Activated CD8-positive, alpha-beta T cell treated with anti-CD3 and anti-CD28 coated beads, Interleukin-2, amount 10 ng/mL, durations not matched to agents 7 days and 5 days (primary cell): ENCODE data around the gene MVK. TPM values are rescaled to one million over a fixed set of nuclear protein-coding genes. Genes with fewer than 3 reads are reported as not detected.

Experiments
- ATAC-seq: fragments of 150-1000 bp; cut with Tn5 transposase; one replicate; pipeline ENCODE4 v1.10.0; 2021; ENCODE audit warnings: moderate library complexity
- CTCF ChIA-PET: fragments of 350-600 bp; sonication (Branson Sonifier 250); formaldehyde crosslinking; loops from one replicate; lab custom pipeline; 2021; ENCODE audit warnings: antibody characterized with exemption; lab: Charles Lee
- POLR2A ChIA-PET: fragments of 350-600 bp; sonication (Branson Sonifier 250); formaldehyde crosslinking; loops from one replicate; lab custom pipeline; 2021; ENCODE audit warnings: antibody characterized with exemption; lab: Charles Lee
- DNase-seq: peaks from one replicate; pipeline ENCODE4 v3.0.0-alpha.2; 2020
- H3K27ac Mint-ChIP-seq: one replicate; pipeline ENCODE4 v1.8.0; 2021; ENCODE audit warnings: mild to moderate bottlenecking, mixed read lengths
- H3K27me3 Mint-ChIP-seq: one replicate; pipeline ENCODE4 v1.8.0; 2021; ENCODE audit warnings: low read depth, mixed read lengths
- H3K36me3 Mint-ChIP-seq: one replicate; pipeline ENCODE4 v1.8.0; 2021; ENCODE audit warnings: low read depth, mixed read lengths
- H3K4me1 Mint-ChIP-seq: one replicate; pipeline ENCODE4 v1.8.0; 2021; ENCODE audit warnings: low read depth, mixed read lengths
- H3K4me3 Mint-ChIP-seq: one replicate; pipeline ENCODE4 v1.8.0; 2021; ENCODE audit warnings: mild to moderate bottlenecking, mixed read lengths
- H3K9me3 Mint-ChIP-seq: one replicate; pipeline ENCODE4 v1.8.0; 2022; ENCODE audit warnings: mixed read lengths; ENCODE audit not compliant: insufficient read depth
- total RNA-seq, 2 experiments: library from RNA; stranded (reverse); gene quantifications; one replicate each; pipeline ENCODE4 v1.2.3, GENCODE V29; 2021

Gene MVK
- 10 to 100 TPM; 25.0 to 28.5 TPM for total RNA-seq

DNA sequence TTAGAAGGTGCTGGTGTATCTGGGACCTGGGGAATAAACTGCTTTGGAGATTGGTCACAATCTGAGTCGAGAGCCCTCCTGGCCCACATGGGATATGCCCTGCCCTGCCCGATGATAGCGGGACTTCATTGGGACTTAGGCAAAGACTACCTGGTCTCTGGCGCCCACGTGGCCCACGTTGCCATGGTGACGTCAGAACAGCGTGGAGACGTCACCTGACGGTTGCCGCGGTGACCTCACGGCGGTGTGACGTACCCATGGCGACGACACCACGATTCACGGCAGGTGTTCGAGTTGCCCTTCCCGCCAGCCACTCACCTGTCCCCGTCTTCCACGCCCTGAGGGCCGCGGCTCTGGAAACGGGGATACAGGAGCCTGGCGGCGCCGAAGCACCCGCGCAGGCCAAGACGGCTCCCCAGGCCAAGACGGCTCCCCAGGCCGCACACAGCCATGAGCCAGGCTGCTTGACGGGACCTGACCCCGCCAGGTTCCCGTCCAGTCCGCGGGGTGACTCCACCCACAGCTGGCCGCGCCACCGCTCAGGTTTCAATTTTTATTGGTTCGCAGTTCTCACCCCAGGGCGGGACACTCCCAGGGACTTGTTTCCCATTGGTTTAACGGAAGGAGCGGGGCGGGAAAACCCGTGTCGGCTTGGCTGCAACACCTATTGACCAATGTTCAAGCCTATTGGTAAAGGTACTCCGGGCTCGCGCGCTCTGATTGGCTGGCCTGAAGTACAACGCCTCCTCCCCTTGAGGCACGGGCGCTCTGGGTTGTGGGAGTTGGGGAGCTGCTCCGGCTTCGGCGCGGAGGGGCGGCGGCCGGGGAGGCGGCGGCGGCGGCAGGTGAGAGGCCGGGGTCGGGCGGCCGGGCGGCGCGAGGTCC is at the start of gene MVK, which contains the start of gene MMAB:
MVK (plus strand) TSS at position 766 of the 885 bp plus-strand sequence. CDS start 1,029 bp downstream, outside the sequence.
MMAB (minus strand) TSS at position 476 of the 885 bp plus-strand sequence; CDS start at position 452, 24 bp downstream.
- H3K9me3 Mint-ChIP-seq: no peaks in the 10 kb centered on the region
- H3K36me3 Mint-ChIP-seq: peaks cover 23% of the 10 kb centered on the region
- ChIA-PET POLR2A (interaction anchor here (0.9 to 1.2 kb wide), 4 partner anchors 24 to 895 kb away, joined by 3 read pairs; partner anchors contain the start of genes FAM216A, GPN3, KCTD10 and UBE3B), CTCF (interaction anchor here (0.8 to 3.0 kb wide), 9 partner anchors 24 to 272 kb away, joined by 3 to 17 read pairs (median 3); no protein-coding TSS in a partner anchor)
- ATAC-seq (peak; percentile 96), DNase-seq (peak; percentile 100)
- peak within 1 kb of the TSS; percentile 86 for H3K4me3 Mint-ChIP-seq
- no peaks in the 10 kb centered on the region for H3K27me3 Mint-ChIP-seq
- H3K4me1 Mint-ChIP-seq: peaks cover 26% of the 10 kb centered on the region
- H3K27ac Mint-ChIP-seq: peak within 1 kb of the TSS; percentile 97

GRCh38 chr12:109524466-109525278 is 48.9 kb upstream of the MVK start:
- CTCF ChIA-PET: interaction anchor here (0.7 to 1.7 kb wide), 3 partner anchors 72 to 249 kb away, joined by 3 to 5 read pairs (median 3); no protein-coding TSS in a partner anchor
- no peaks in the 10 kb centered on the region for H3K27me3 Mint-ChIP-seq
- H3K27ac Mint-ChIP-seq: no peak overlapping the region
- POLR2A ChIA-PET: no interaction called here
- H3K4me3 Mint-ChIP-seq: no peak overlapping the region
- H3K36me3 Mint-ChIP-seq: peaks cover 16% of the 10 kb centered on the region
- ATAC-seq: no peak
- no peaks in the 10 kb centered on the region for H3K9me3 Mint-ChIP-seq
- no peaks in the 10 kb centered on the region for H3K4me1 Mint-ChIP-seq
- no peak for DNase-seq

- no peaks in the 10 kb centered on the region for H3K4me1 Mint-ChIP-seq
Observed at GRCh38 chr12:109525279-109525585, 48.4 kb upstream of the MVK start.

DNA sequence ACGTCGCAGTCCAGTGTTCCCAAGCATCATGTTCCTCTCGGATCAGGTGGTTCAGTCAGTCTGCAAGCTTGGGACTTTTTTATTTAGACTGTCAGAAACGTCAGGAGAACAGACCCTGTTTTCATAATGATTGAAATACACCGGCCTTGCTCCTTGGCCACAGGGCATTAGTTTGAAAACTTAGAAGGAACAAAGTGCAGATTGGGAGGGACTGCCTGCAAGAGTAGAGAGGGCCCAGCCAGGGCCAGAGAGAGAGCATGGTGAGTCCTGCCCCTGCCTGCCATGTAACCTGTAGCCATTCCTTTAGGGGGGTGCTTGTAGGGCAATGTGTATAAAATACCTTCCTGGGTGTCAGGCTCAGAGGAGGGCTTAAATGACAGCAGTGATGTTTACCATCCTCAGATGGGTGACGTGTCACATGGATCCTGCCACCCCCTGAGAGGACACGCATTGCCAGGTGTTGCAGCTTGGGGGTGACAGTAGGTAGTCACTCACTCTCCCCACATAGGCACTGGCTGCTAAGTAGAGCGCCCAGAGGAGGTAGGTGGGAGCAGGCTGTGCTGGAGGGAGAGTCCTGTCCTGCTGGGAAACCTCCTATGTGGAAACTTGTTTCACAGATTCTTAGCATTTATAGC is 46.0 kb upstream of the MVK start:
- no peaks in the 10 kb centered on the region for H3K27me3 Mint-ChIP-seq
- CTCF ChIA-PET: no interaction called here

More at GRCh38 chr12:109525279-109525585, 48.4 kb upstream of the MVK start:
- no peak for ATAC-seq
- POLR2A ChIA-PET: no interaction called here
- Mint-ChIP-seq H3K36me3 (peaks cover 16% of the 10 kb centered on the region), H3K4me3 (no peak overlapping the region), H3K27ac (no peak overlapping the region), H3K27me3 (no peaks in the 10 kb centered on the region), H3K9me3 (no peaks in the 10 kb centered on the region)
- CTCF ChIA-PET: interaction anchor here (0.7 to 1.7 kb wide), 2 partner anchors 72 to 248 kb away, joined by 3 to 5 read pairs; no protein-coding TSS in a partner anchor
- DNase-seq: no peak

GRCh38 chr12:109529691-109530640 is 43.6 kb upstream of the MVK start:
- H3K4me1 Mint-ChIP-seq: no peaks in the 10 kb centered on the region
- no peak overlapping the region for H3K4me3 Mint-ChIP-seq
- H3K27ac Mint-ChIP-seq: no peak overlapping the region
- ChIA-PET POLR2A (no interaction called here), CTCF (interaction anchor here (1.0 to 1.3 kb wide), 2 partner anchors 11 to 245 kb away, joined by 3 to 7 read pairs; no protein-coding TSS in a partner anchor)
- no peaks in the 10 kb centered on the region for H3K27me3 Mint-ChIP-seq
- H3K9me3 Mint-ChIP-seq: no peaks in the 10 kb centered on the region
- DNase-seq (no peak), ATAC-seq (no peak)
- H3K36me3 Mint-ChIP-seq: peaks cover 1% of the 10 kb centered on the region

More for the DNA sequence above, 46.0 kb upstream of the MVK start:
- DNase-seq (no peak), ATAC-seq (no peak)
- H3K4me1 Mint-ChIP-seq: no peaks in the 10 kb centered on the region
- POLR2A ChIA-PET: no interaction called here
- H3K27ac Mint-ChIP-seq: no peak overlapping the region
- H3K36me3 Mint-ChIP-seq: peaks cover 4% of the 10 kb centered on the region
- H3K4me3 Mint-ChIP-seq: no peak overlapping the region
- no peaks in the 10 kb centered on the region for H3K9me3 Mint-ChIP-seq

GRCh38 chr12:109531411-109531810 is 42.2 kb upstream of the MVK start:
- ATAC-seq: no peak
- Mint-ChIP-seq H3K4me3 (no peak overlapping the region), H3K27me3 (no peaks in the 10 kb centered on the region), H3K9me3 (no peaks in the 10 kb centered on the region), H3K4me1 (no peaks in the 10 kb centered on the region), H3K36me3 (peaks cover 1% of the 10 kb centered on the region), H3K27ac (no peak overlapping the region)
- no peak for DNase-seq
- ChIA-PET POLR2A (no interaction called here), CTCF (no interaction called here)

DNA sequence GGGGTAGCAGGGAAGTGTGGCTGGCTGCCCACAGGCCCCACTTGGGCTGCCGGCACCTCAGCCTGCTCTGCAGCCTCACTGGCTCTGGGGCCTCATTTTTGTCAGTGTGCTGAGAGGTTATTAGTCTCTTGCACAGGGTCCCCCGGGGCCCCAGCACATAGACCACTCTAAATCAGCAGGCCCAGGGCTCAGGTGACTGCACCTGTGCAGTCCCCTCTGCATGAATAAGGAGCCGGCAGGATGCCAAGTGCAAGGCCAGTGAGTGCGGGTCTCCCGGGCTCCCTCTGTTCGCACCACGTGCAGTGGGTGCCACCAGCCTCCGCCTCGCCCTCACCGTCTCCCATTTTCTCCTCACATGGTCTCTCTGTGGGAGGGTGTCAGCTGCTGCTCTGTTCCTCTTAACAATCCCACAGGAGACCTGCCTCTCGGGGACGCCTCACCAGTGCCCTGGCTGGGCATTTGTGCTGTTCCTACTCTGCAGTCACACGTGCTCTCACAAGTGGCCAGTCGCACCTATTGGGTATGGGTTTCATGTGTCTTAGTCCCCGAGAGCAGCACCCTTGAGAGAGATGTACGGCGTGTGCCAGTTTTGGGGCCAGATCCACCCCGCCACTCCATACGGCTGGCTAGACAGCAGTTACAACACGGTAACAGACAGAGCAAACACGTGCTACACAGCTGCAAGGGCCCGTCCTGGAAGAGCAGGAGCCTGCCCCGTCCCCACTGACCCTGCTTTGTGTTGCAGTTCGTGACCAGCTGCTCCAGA is 40.7 kb upstream of the MVK start:
- Mint-ChIP-seq H3K4me3 (no peak overlapping the region), H3K27me3 (no peaks in the 10 kb centered on the region), H3K9me3 (no peaks in the 10 kb centered on the region), H3K27ac (no peak overlapping the region), H3K4me1 (no peaks in the 10 kb centered on the region), H3K36me3 (no peaks in the 10 kb centered on the region)
- ATAC-seq (no peak), DNase-seq (no peak)
- ChIA-PET CTCF (no interaction called here), POLR2A (no interaction called here)

- Mint-ChIP-seq H3K36me3 (no peaks in the 10 kb centered on the region), H3K4me1 (no peaks in the 10 kb centered on the region), H3K9me3 (no peaks in the 10 kb centered on the region), H3K4me3 (no peak overlapping the region), H3K27ac (no peak overlapping the region), H3K27me3 (no peaks in the 10 kb centered on the region)
- DNase-seq (no peak), ATAC-seq (no peak)
- ChIA-PET POLR2A (no interaction called here), CTCF (no interaction called here)
Observed at GRCh38 chr12:109533487-109533740, 40.2 kb upstream of the MVK start.

DNA sequence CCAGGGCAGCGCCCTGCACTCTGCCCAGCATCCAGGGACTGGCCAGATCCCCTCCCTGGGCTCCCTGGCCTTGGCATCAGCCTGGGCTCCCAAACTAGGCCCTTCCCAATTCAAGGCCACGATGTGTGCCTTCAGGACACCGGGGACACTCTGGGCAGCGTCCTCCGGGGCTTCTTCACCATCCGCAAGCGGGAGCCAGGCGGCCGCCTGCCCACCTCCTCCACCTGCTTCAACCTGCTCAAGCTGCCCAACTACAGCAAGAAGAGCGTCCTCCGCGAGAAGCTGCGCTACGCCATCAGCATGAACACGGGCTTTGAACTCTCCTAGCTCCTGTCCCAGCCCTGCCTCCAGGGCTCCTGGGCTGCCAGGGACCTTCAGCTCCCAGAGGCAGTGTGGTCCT is 39.1 kb upstream of the MVK start:
- no peaks in the 10 kb centered on the region for H3K9me3 Mint-ChIP-seq
- no peak overlapping the region for H3K4me3 Mint-ChIP-seq
- H3K27ac Mint-ChIP-seq: no peak overlapping the region
- ATAC-seq (no peak), DNase-seq (no peak)
- ChIA-PET CTCF (no interaction called here), POLR2A (no interaction called here)
- no peaks in the 10 kb centered on the region for H3K4me1 Mint-ChIP-seq
- H3K27me3 Mint-ChIP-seq: no peaks in the 10 kb centered on the region
- no peaks in the 10 kb centered on the region for H3K36me3 Mint-ChIP-seq

DNA sequence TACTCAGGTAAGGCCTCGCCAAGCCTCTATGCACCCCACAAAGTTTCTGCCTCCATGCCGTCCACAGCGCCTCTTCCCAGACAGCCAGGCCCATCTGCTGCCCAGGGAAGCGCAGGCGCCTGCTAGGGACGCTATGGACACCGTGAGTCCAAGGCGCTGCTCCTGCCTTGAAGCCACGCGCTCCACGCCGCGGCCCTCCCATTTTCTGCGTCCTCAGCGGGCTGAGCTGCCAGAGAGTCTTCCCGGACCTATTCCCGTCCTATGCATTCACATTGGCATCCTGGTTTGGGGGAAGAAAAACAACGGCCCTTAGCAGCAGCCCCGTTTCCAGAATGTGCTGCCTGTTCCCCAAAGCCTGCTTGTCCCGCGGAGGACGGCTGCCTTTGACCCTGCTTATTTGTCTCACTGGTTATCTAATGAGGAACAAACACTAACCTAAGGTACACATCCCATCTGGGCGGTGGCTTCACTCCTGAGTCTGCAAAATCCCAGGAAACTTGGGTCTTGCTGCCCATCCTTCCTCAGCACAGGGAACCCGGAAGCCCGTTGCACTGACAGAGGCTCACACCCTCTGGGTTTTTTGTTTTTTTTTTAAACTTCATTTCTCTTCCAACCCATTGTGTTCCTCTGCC is 38.2 kb upstream of the MVK start:
- no peak for ATAC-seq
- Mint-ChIP-seq H3K4me1 (no peaks in the 10 kb centered on the region), H3K27me3 (no peaks in the 10 kb centered on the region), H3K4me3 (no peak overlapping the region), H3K36me3 (no peaks in the 10 kb centered on the region), H3K9me3 (no peaks in the 10 kb centered on the region), H3K27ac (no peak overlapping the region)
- no peak for DNase-seq
- ChIA-PET POLR2A (no interaction called here), CTCF (no interaction called here)
